Endothelial cell of umbilical vein (primary cell): ENCODE data around the gene DCAF17. TPM values are rescaled to one million over a fixed set of nuclear protein-coding genes. Genes with fewer than 3 reads are reported as not detected.
A peak's percentile ranks its signal among the peaks of the same experiment; 100 is the strongest.

Source experiments
- BruUV-seq: library from RNA; stranded (reverse); fragments of 400-500 nt; replicated peaks from 2 replicates; lab custom pipeline; 2021; lab: Mats Ljungman, UMichigan
- CTCF ChIA-PET: fragments of 300-600, 350-600 bp; sonication (Branson Sonifier 250); formaldehyde crosslinking; loops from one replicate; lab custom pipeline; 2021; ENCODE audit warnings: antibody characterized with exemption, inconsistent platforms; lab: Charles Lee
- POLR2A ChIA-PET: fragments of 300-600, 350-600 bp; sonication (Branson Sonifier 250); formaldehyde crosslinking; loops from one replicate; lab custom pipeline; 2021; ENCODE audit warnings: antibody characterized with exemption, inconsistent platforms; lab: Charles Lee
- DNase-seq: peaks from one replicate; pipeline ENCODE4 v3.0.0-alpha.2; 2011; ENCODE audit warnings: low read depth, low spot score
- FAIRE-seq: peaks from 2 replicates; lab custom pipeline; 2011; peaks lifted over from hg19 to GRCh38; lab: Jason Lieb, UNC
- H2AFZ ChIP-seq: 2 replicates; pipeline ENCODE4 v1.6.0; 2012; ENCODE audit warnings: low read depth, low read length, control low read depth, inconsistent platforms
- H3K27ac ChIP-seq: 2 replicates; pipeline ENCODE4 v1.5.1; 2011; ENCODE audit warnings: low read depth, mild to moderate bottlenecking, control low read depth, low read length, moderate library complexity; ENCODE audit not compliant: insufficient read depth
- H3K27me3 ChIP-seq, 2 experiments: 2 replicates each; pipeline versions ENCODE4 v1.6.0 to v1.6.1; 2011; ENCODE audit warnings: low read length in 2 of 2, mixed read lengths in 1 of 2; ENCODE audit not compliant: control insufficient read depth in 2 of 2, insufficient read depth in 2 of 2
- H3K36me3 ChIP-seq, 2 experiments: 2 replicates in 1 of 2; 3 replicates in 1 of 2; pipeline ENCODE4 v1.5.1; 2011; ENCODE audit warnings: low read length in 2 of 2, mild to moderate bottlenecking in 1 of 2, moderate library complexity in 1 of 2; ENCODE audit not compliant: control insufficient read depth in 2 of 2, insufficient read depth in 2 of 2; ENCODE audit errors: extremely low read depth in 1 of 2
- H3K4me1 ChIP-seq: 3 replicates; pipeline ENCODE4 v1.5.1; 2011; ENCODE audit warnings: mild to moderate bottlenecking, low read length; ENCODE audit not compliant: control insufficient read depth, insufficient read depth; ENCODE audit errors: extremely low read depth
- H3K4me2 ChIP-seq: 2 replicates; pipeline ENCODE4 v1.6.1; 2011; ENCODE audit warnings: low read length, control low read depth, mixed read lengths; ENCODE audit not compliant: insufficient read depth
- H3K4me3 ChIP-seq, 3 experiments: fragments of 200-600 bp in 1 of 3; sonication (generic), shearing (Covaris generic) in 1 of 3; replicated peaks in 1 of 3; 2 replicates each; pipeline ENCODE4 v1.5.1; 2011 to 2016; ENCODE audit warnings: control low read depth in 3 of 3, low read length in 3 of 3, mild to moderate bottlenecking in 2 of 3, inconsistent platforms in 1 of 3, low read depth in 1 of 3, moderate library complexity in 1 of 3; ENCODE audit not compliant: insufficient read depth in 1 of 3
- H3K79me2 ChIP-seq: 2 replicates; pipeline ENCODE4 v1.6.0; 2012; ENCODE audit warnings: low read length, inconsistent platforms; ENCODE audit not compliant: control insufficient read depth, insufficient read depth
- H3K9ac ChIP-seq: replicated peaks from 2 replicates; pipeline ENCODE3; 2011; ENCODE audit warnings: low read length, control low read depth; ENCODE audit not compliant: insufficient read depth; ENCODE audit errors: extremely low read depth
- H3K9me1 ChIP-seq: replicated peaks from 3 replicates; pipeline ENCODE4 v1.6.0; 2011; ENCODE audit warnings: mild to moderate bottlenecking, low read length; ENCODE audit not compliant: control insufficient read depth, insufficient read depth; ENCODE audit errors: extremely low read depth
- H3K9me3 ChIP-seq: replicated peaks from 2 replicates; pipeline ENCODE4 v1.5.1; 2012; ENCODE audit warnings: low read length, inconsistent platforms; ENCODE audit not compliant: control insufficient read depth, insufficient read depth
- H4K20me1 ChIP-seq: replicated peaks from 2 replicates; pipeline ENCODE3; 2011; ENCODE audit warnings: mild to moderate bottlenecking, low read length; ENCODE audit not compliant: control insufficient read depth, insufficient read depth; ENCODE audit errors: extremely low read depth
- EZH2 ChIP-seq: IDR thresholded peaks from 2 replicates; pipeline ENCODE4 v1.6.1; 2012; ENCODE audit warnings: borderline replicate concordance, low read depth, mild to moderate bottlenecking, moderate library complexity, low read length, inconsistent platforms; ENCODE audit not compliant: severe bottlenecking
- FOS ChIP-seq: IDR thresholded peaks from 2 replicates; pipeline ENCODE4 v1.6.1; 2011; ENCODE audit warnings: mild to moderate bottlenecking, low read length, moderate library complexity, borderline replicate concordance; ENCODE audit not compliant: insufficient read depth
- GATA2 ChIP-seq: IDR thresholded peaks from 2 replicates; pipeline ENCODE4 v1.7.0; 2011; ENCODE audit warnings: low read depth, mild to moderate bottlenecking, moderate library complexity, mixed read lengths, low read length; ENCODE audit not compliant: insufficient read length, insufficient read depth
- JUN ChIP-seq: IDR thresholded peaks from 2 replicates; pipeline ENCODE4 v1.6.1; 2011; ENCODE audit warnings: borderline replicate concordance, low read depth; ENCODE audit not compliant: insufficient read length, insufficient read depth
- MYC ChIP-seq: IDR thresholded peaks from one replicate; pipeline ENCODE4 v1.6.1; 2011; ENCODE audit warnings: mild to moderate bottlenecking, low read depth, low read length
- POLR2A ChIP-seq: IDR thresholded peaks from 2 replicates; pipeline ENCODE4 v1.6.1; 2012; ENCODE audit warnings: low read depth, mild to moderate bottlenecking, control low read depth, low read length
- POLR2AphosphoS5 ChIP-seq: IDR thresholded peaks from 2 replicates; pipeline ENCODE4 v1.6.1; 2012; ENCODE audit warnings: low read depth, mild to moderate bottlenecking, control low read depth, low read length, moderate library complexity; ENCODE audit not compliant: insufficient read depth
- dilution Hi-C: fragments of 300-500 bp; cut with MboI; formaldehyde crosslinking; loops from one replicate; pipeline ENCODE4 v1.15.0; 2019; ENCODE audit warnings: low sequenced_read_pairs; ENCODE audit not compliant: extremely low pct_ligation_motif_present
- intact Hi-C: fragments of 100-400 bp; cut with micrococcal nuclease; formaldehyde crosslinking; loops from one replicate; pipeline ENCODE4 v1.10.0; 2022
- polyA plus RNA-seq, 4 experiments: library from polyadenylated mRNA; depleted of rRNA in 3 of 4; stranded (reverse) in 3 of 4; unstranded in 1 of 4; fragments of >200 nt; gene quantifications; 2 replicates each; pipeline versions ENCODE4 v1.2.1 to v1.2.3, GENCODE V29; 2011 to 2012; ENCODE audit warnings: missing spikeins in 1 of 4
- total RNA-seq: library from RNA; stranded (reverse); gene quantifications from 2 replicates; pipeline ENCODE4 v1.2.3, GENCODE V29; 2021
- TF ChIP-seq, protein P1 (sequence below): IDR thresholded peaks from 2 replicates; pipeline ENCODE4 v1.6.1; 2011; ENCODE audit not compliant: insufficient read depth, insufficient read length
- TF ChIP-seq, protein P2 (sequence below), 2 donors: IDR thresholded peaks; 1 replicate in 1 of 2; 2 replicates in 1 of 2; pipeline ENCODE4 v1.5.1; 2011; ENCODE audit warnings: low read length in 2 of 2, mild to moderate bottlenecking in 2 of 2, moderate library complexity in 2 of 2, control low read depth in 1 of 2, inconsistent platforms in 1 of 2, low read depth in 1 of 2; ENCODE audit not compliant: insufficient read depth in 1 of 2; ENCODE audit errors: extremely low read depth in 1 of 2

The DCAF17 gene
- total and polyA plus RNA-seq, 2 donors (not counting 3 experiments of a cell fraction or from before 2014, with no cell fraction given): 4.6 to 14.9 TPM

- H4K20me1 ChIP-seq: no peaks in the 10 kb centered on the region
- dilution Hi-C loops: no loop called here
- POLR2A ChIA-PET: no interaction called here
- no peaks in the 10 kb centered on the region for H3K9me1 ChIP-seq
- H3K36me3 ChIP-seq: no peaks in the 10 kb centered on the region
- H3K4me2 ChIP-seq: peak overlapping the region; percentile 38
- no peaks in the 10 kb centered on the region for H3K9me3 ChIP-seq
- DNase-seq: peak; percentile 13
- H3K4me1 ChIP-seq: peaks cover 29% of the 10 kb centered on the region
- intact Hi-C loops: no loop called here
- peak overlapping the region; percentile 17 for H3K9ac ChIP-seq
- H3K27ac ChIP-seq: no peak overlapping the region
- no peak for FAIRE-seq
- H3K27me3 ChIP-seq: no peaks in the 10 kb centered on the region
- H2AFZ ChIP-seq: no peak overlapping the region
- peaks cover 4% of the 10 kb centered on the region for H3K79me2 ChIP-seq
- BruUV-seq: no TSS peak
- TF ChIP-seq POLR2A (no peak), JUN (no peak), MYC (no peak), POLR2AphosphoS5 (no peak), EZH2 (no peak), FOS (no peak), GATA2 (no peak)
- TF ChIP-seq, protein P1, sequence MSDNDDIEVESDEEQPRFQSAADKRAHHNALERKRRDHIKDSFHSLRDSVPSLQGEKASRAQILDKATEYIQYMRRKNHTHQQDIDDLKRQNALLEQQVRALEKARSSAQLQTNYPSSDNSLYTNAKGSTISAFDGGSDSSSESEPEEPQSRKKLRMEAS: no peak
- TF ChIP-seq, protein P2, sequence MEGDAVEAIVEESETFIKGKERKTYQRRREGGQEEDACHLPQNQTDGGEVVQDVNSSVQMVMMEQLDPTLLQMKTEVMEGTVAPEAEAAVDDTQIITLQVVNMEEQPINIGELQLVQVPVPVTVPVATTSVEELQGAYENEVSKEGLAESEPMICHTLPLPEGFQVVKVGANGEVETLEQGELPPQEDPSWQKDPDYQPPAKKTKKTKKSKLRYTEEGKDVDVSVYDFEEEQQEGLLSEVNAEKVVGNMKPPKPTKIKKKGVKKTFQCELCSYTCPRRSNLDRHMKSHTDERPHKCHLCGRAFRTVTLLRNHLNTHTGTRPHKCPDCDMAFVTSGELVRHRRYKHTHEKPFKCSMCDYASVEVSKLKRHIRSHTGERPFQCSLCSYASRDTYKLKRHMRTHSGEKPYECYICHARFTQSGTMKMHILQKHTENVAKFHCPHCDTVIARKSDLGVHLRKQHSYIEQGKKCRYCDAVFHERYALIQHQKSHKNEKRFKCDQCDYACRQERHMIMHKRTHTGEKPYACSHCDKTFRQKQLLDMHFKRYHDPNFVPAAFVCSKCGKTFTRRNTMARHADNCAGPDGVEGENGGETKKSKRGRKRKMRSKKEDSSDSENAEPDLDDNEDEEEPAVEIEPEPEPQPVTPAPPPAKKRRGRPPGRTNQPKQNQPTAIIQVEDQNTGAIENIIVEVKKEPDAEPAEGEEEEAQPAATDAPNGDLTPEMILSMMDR (IDR thresholded peaks at IDR 0.05; ENCODE audit: extremely low read depth in 1 of 2, insufficient read depth in 1 of 2, low read depth in 1 of 2, low read length in 2 of 2): no peak
- H3K4me3 ChIP-seq: no peak overlapping the region
- CTCF ChIA-PET: interaction anchor here (0.6 to 1.4 kb wide), 4 partner anchors 8 to 323 kb away, joined by 3 to 9 read pairs (median 3); no protein-coding TSS in a partner anchor
Measured at GRCh38 chr2:171410101-171410500, 23.9 kb upstream of the DCAF17 start.
